ENCODE measurements around the gene STIP1. TPM values are rescaled to one million over a fixed set of nuclear protein-coding genes. Genes with fewer than 3 reads are reported as not detected.
A peak's percentile ranks its signal among the peaks of the same experiment; 100 is the strongest.

The STIP1 gene
- total and polyA plus RNA-seq, 9 of the 15 experiments (the other 6 are each of a cell fraction or from before 2014, with no cell fraction given) = 58.1 to 465 (median 346) TPM

DNA sequence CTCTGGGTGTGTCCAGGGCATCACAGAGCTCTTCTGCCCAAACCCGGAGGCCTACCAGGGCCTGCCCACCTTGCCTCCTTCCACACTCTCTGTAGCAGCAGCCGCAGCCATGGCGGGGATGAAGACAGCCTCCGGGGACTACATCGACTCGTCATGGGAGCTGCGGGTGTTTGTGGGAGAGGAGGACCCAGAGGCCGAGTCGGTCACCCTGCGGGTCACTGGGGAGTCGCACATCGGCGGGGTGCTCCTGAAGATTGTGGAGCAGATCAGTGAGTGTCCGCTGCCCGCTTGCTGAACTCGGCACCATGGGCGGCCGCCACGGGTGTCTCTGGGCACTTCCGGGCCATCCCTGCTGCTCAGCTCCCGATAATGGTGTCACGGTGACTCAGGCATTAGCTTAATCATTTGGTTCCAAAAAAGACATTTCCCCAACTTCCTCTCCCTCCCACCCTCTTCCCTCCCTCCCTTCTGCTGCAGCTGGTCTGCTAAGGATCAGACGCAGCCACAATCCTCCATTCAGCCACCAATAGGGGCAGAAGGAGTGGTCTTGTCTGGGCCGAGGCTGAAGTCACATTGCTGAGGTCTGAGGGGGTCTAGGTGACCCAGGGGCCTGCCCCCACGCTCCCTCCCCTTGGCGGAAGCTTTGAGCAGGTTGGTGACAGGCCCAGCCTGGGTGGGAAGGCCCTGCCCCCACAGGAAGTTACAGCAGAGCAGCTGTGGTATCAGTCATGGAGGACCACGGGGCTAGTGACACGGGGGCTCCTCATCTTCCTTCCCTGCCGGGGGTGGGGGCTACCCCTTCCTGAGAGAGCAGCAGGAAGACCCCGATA lies 21.5 kb downstream of the STIP1 start (continued):
- TF ChIP-seq, protein P1, sequence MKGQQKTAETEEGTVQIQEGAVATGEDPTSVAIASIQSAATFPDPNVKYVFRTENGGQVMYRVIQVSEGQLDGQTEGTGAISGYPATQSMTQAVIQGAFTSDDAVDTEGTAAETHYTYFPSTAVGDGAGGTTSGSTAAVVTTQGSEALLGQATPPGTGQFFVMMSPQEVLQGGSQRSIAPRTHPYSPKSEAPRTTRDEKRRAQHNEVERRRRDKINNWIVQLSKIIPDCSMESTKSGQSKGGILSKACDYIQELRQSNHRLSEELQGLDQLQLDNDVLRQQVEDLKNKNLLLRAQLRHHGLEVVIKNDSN (CRISPR knock-in tag; IDR thresholded peaks at IDR 0.05) = peak; percentile 5; the same call in 1 of the 2 replicates
- no peak; a peak in 1 of 4 replicates for TF ChIP-seq RAD21 (CRISPR knock-in tag; conservative IDR thresholded peaks at IDR 0.05 in 1 of 2, IDR thresholded peaks at IDR 0.05 in 1 of 2)
- peak; percentile 21; the same call in 1 of the 2 replicates for TF ChIP-seq KAT7 (CRISPR knock-in tag; IDR thresholded peaks at IDR 0.05; ENCODE audit: borderline replicate concordance)
- peak; percentile 31; the same call in 1 of the 2 replicates for TF ChIP-seq ZNF511 (CRISPR knock-in tag; IDR thresholded peaks at IDR 0.05)
- TF ChIP-seq HOXB6 (CRISPR knock-in tag; IDR thresholded peaks at IDR 0.05; ENCODE audit: borderline replicate concordance) = no peak
- TF ChIP-seq THRAP3 (IDR thresholded peaks at IDR 0.05; ENCODE audit: borderline replicate concordance) = peak; percentile 87; the same call in 1 of the 2 replicates
- no peak for TF ChIP-seq ARHGAP35 (IDR thresholded peaks at IDR 0.05; ENCODE audit: partially characterized antibody)
- TF ChIP-seq TAF9B (IDR thresholded peaks at IDR 0.05; ENCODE audit: partially characterized antibody) = peak; percentile 92
- 0 out of 4 replicates have a peak, but pooled peaks of 1 of the 2 experiments have one; percentile 4 for TF ChIP-seq TEAD1 (CRISPR knock-in tag; IDR thresholded peaks at IDR 0.05)
- TF ChIP-seq CBFA2T3 (IDR thresholded peaks at IDR 0.05) = peak; percentile 84
- no peak for TF ChIP-seq SIX5 (IDR thresholded peaks at IDR 0.05; ENCODE audit: borderline replicate concordance in 1 of 2, insufficient read depth in 1 of 2, low read depth in 1 of 2, low read length in 2 of 2)
- 0 out of 2 replicates have a peak, but pooled peaks have one; percentile 39 for TF ChIP-seq MAX (CRISPR knock-in tag; IDR thresholded peaks at IDR 0.05)
- TF ChIP-seq EGR1 (conservative IDR thresholded peaks at IDR 0.05) = peak; percentile 56
- no peak for TF ChIP-seq HINFP (tag; conservative IDR thresholded peaks at IDR 0.05; ENCODE audit: low read depth)
- TF ChIP-seq TAF15 (IDR thresholded peaks at IDR 0.05; ENCODE audit: low read depth, low read length) = no peak
- TF ChIP-seq PURB (CRISPR knock-in tag; IDR thresholded peaks at IDR 0.05; ENCODE audit: low read depth) = no peak
- no peak for TF ChIP-seq ZNF785 (CRISPR knock-in tag; IDR thresholded peaks at IDR 0.05)
- TF ChIP-seq ETV5 (CRISPR knock-in tag; IDR thresholded peaks at IDR 0.05; ENCODE audit: low read depth) = peak; percentile 95
- TF ChIP-seq ZNF77 (CRISPR knock-in tag; IDR thresholded peaks at IDR 0.05) = no peak
- TF ChIP-seq CBX3 (IDR thresholded peaks at IDR 0.05; ENCODE audit: borderline replicate concordance in 1 of 2, low read length in 2 of 2) = 0 out of 3 replicates have a peak, but pooled peaks of 1 of the 2 experiments have one; percentile 17
- TF ChIP-seq, protein P2, sequence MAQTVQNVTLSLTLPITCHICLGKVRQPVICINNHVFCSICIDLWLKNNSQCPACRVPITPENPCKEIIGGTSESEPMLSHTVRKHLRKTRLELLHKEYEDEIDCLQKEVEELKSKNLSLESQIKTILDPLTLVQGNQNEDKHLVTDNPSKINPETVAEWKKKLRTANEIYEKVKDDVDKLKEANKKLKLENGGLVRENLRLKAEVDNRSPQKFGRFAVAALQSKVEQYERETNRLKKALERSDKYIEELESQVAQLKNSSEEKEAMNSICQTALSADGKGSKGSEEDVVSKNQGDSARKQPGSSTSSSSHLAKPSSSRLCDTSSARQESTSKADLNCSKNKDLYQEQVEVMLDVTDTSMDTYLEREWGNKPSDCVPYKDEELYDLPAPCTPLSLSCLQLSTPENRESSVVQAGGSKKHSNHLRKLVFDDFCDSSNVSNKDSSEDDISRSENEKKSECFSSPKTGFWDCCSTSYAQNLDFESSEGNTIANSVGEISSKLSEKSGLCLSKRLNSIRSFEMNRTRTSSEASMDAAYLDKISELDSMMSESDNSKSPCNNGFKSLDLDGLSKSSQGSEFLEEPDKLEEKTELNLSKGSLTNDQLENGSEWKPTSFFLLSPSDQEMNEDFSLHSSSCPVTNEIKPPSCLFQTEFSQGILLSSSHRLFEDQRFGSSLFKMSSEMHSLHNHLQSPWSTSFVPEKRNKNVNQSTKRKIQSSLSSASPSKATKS (CRISPR knock-in tag; IDR thresholded peaks at IDR 0.05) = no peak
